WI38 (cell line): ENCODE data around the gene GPX3.

Experiments used
- H3K4me3 ChIP-seq: 2 replicates; pipeline ENCODE4 v1.5.1; 2011; ENCODE audit warnings: low read depth, mild to moderate bottlenecking, control low read depth, low read length
- CTCF ChIP-seq: IDR thresholded peaks from 2 replicates; pipeline ENCODE4 v1.5.1; 2012; ENCODE audit warnings: low read depth, mild to moderate bottlenecking, control low read depth, low read length

GPX3 gene

DNA sequence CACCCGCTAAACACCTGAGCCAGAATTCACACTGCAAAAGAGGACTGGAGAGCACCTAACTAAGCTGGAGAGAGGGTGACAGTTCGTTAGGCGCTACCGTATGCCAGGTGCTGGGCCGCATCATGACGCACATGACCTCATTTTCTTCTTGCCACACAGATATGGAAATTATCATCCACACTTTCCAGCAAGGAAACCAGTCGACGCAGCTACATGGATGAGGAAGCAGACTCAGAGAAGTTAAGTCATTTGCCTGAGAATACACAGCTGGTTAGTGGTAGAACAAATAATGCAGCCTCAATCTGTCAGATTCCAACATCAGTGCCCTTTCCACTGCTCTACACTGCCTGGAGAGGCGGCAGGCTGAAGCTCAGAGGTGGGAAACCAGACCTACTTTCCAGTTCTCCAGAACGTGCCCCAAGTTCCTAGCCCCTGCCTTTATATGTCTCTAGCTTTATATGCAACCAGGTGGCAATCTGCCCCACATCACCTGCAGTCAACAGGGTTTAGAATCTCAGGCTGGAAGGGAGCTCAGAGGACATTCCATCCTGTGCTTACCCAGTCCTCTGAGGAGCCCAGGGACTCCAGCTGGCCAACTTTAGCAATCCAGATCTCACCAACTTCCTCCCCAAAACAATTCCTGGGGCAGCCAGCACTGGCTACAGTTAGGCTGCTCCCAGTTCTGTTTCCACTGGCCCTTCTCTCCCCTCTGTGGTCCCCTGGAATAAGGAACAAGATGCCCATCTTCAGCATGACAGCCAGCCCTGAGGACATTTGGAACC lies 51.6 kb downstream of the GPX3 start:
- TF ChIP-seq CTCF: no peak
- no peak overlapping the region for H3K4me3 ChIP-seq

DNA sequence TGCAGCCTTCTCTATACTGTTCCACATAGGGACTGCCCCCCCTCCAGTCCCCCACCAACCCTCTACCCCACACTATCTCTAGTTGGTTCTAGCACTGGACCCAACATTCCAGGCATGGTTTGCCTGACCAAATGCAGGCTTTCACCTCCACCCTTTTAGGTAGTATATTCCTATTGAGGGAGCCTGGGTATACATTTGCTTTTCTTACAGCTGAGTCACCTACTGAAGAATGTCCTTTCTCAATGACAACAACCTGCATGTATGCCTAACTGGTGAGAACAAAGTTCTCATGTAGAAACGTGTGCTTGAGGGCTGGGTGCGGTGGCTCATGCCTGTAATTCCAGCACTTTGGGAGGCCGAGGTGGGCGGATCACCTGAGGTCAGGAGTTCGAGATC lies 52.2 kb downstream of the GPX3 start:
- H3K4me3 ChIP-seq: no peak overlapping the region

GRCh38 chr5:151073280-151073679 lies 52.9 kb downstream of the GPX3 start:
- no peak for TF ChIP-seq CTCF

More for the DNA sequence above, 52.2 kb downstream of the GPX3 start:
- no peak for TF ChIP-seq CTCF

GRCh38 chr5:151074557-151074956 lies 54.2 kb downstream of the GPX3 start:
- H3K4me3 ChIP-seq: no peak overlapping the region
- TF ChIP-seq CTCF: no peak

More at GRCh38 chr5:151073280-151073679, 52.9 kb downstream of the GPX3 start:
- no peak overlapping the region for H3K4me3 ChIP-seq

DNA sequence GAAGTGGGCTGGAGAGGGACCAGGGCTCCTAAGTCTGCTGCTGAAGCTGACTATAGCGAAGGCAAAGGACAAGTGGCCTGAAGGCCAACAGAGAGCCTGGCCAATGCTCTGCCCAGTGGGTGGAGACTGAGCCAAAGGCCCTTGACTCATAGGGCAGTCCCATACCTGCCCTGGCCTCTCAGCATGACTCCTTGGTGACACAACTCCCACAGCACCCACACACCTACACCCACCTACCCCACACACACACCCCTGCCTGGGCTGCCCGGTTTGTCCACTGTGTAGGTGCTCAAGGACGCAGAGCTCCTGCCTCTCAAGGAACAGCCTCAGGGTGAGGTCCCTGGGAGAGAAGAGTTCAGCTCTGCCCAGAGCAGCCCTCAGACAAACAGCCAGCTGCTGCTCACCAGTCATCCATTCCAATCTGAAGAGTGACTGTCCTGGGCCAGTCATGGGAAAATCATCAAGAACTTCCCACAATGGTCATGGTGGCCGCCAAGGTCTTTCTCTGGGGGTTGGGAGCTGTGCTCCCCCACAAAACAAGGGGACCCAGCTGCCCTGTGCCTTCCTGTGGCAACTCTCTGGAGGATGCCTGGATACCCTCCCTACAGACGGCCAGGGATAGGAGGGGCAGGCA lies 55.4 kb downstream of the GPX3 start:
- TF ChIP-seq CTCF: no peak
- H3K4me3 ChIP-seq: no peak overlapping the region

- H3K4me3 ChIP-seq: no peak overlapping the region
- TF ChIP-seq CTCF: no peak
Measured at GRCh38 chr5:151076616-151077015, 56.2 kb downstream of the GPX3 start.

DNA sequence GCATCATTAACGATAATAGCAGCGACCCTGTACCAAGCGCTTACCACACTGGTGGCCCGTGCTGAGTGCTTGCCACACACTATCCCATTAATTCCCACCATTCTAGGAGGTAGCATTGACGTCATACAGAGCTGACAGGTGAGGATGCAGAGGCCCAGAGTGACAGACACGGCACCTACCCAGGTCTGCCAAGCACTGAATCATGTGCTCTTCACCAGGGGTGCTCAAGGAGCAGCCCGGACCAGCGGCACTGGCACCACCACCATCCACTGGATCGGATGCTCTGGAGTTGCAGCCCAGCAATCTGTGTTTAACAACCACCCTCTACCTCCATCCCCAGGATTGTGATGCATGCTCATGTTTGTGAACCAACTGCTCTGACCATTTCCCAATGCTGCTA lies 57.0 kb downstream of the GPX3 start:
- TF ChIP-seq CTCF: no peak
- H3K4me3 ChIP-seq: no peak overlapping the region
